Body of pancreas (tissue), 4 donors: Measurements from ENCODE around the gene TRAPPC2L.

ENCODE experiments used
- POLR2A ChIP-seq, 3 donors: fragments of 450-650 bp; IDR thresholded peaks; one replicate each; pipeline ENCODE4 v1.6.1; 2016; ENCODE audit warnings: antibody characterized with exemption in 3 of 3, mild to moderate bottlenecking in 2 of 3
- TF ChIP-seq, protein P1 (sequence below), 7 experiments: fragments of 450-650 bp in 4 of 7; fragments of 200-600 bp in 3 of 7; sonication (generic) in 3 of 7; IDR thresholded peaks; one replicate each; pipeline ENCODE4 v1.5.1; 2016 to 2019; ENCODE audit warnings: antibody characterized with exemption in 7 of 7

- TF ChIP-seq, protein P1, sequence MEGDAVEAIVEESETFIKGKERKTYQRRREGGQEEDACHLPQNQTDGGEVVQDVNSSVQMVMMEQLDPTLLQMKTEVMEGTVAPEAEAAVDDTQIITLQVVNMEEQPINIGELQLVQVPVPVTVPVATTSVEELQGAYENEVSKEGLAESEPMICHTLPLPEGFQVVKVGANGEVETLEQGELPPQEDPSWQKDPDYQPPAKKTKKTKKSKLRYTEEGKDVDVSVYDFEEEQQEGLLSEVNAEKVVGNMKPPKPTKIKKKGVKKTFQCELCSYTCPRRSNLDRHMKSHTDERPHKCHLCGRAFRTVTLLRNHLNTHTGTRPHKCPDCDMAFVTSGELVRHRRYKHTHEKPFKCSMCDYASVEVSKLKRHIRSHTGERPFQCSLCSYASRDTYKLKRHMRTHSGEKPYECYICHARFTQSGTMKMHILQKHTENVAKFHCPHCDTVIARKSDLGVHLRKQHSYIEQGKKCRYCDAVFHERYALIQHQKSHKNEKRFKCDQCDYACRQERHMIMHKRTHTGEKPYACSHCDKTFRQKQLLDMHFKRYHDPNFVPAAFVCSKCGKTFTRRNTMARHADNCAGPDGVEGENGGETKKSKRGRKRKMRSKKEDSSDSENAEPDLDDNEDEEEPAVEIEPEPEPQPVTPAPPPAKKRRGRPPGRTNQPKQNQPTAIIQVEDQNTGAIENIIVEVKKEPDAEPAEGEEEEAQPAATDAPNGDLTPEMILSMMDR (IDR thresholded peaks at IDR 0.05), result no peak
- TF ChIP-seq POLR2A (IDR thresholded peaks at IDR 0.05), result no peak
Measured at GRCh38 chr16:88900662-88901052, 43.7 kb downstream of the TRAPPC2L start.
